GM18499 (cell line): Measurements from ENCODE around the gene PCDH9.
"Not testable (repeated sequence)": the region's sequence is repeated elsewhere in the genome, so short reads cannot be mapped to it uniquely, and the experiment has no call there.

Experiments used
- ATAC-seq: cut with Tn5 transposase; IDR thresholded peaks from one replicate; pipeline ENCODE4 v1.9.1; 2021; ENCODE audit warnings: moderate number of reproducible peaks; ENCODE audit not compliant: insufficient read depth, unreplicated experiment

The PCDH9 gene

GRCh38 chr13:66341635-66342377 lies 888.3 kb downstream of the PCDH9 start:
- ATAC-seq: no peak

DNA sequence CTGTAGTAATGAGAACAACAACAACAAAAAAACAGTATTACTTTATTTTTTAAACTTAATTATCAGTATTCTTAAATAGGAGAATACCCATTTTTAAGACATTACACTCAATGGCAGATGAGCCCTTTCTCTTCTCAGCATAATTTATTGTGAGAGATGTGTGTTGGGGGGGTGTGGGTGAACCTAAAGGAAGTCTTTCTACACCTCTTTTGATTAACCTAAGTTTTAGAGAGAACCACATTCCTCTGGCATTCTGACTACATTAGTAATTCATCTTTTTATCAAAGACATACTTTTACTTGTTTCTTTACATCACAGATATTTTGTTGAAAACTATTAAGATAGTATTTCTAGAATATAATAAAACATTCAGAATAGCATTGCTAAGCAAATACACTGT lies 890.9 kb downstream of the PCDH9 start:
- ATAC-seq: no peak

- no peak for ATAC-seq
Measured at GRCh38 chr13:66338542-66338941, 891.6 kb downstream of the PCDH9 start.

DNA sequence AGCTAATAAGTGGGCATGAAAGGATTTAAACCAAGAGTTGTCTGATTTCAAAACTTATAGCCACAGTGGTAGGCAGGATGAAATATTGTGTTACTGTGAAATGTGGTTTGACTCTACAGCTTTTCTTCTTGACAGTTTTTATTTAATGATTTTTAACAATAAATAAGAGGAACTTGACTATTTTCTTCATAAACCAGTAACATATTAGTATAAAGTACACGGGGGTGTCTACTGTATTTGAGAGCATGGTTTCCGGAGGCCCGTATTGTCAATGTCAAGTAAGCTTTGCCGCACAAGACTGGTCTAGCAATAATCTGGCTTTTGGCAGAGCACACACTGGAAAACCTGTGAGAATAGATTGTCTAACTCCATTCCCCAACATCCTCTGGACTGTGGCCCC lies 894.5 kb downstream of the PCDH9 start:
- ATAC-seq: no peak

GRCh38 chr13:66329988-66330451 lies 900.1 kb downstream of the PCDH9 start:
- ATAC-seq: no peak

- ATAC-seq: no peak
Measured at GRCh38 chr13:66328476-66328875, 901.7 kb downstream of the PCDH9 start.

DNA sequence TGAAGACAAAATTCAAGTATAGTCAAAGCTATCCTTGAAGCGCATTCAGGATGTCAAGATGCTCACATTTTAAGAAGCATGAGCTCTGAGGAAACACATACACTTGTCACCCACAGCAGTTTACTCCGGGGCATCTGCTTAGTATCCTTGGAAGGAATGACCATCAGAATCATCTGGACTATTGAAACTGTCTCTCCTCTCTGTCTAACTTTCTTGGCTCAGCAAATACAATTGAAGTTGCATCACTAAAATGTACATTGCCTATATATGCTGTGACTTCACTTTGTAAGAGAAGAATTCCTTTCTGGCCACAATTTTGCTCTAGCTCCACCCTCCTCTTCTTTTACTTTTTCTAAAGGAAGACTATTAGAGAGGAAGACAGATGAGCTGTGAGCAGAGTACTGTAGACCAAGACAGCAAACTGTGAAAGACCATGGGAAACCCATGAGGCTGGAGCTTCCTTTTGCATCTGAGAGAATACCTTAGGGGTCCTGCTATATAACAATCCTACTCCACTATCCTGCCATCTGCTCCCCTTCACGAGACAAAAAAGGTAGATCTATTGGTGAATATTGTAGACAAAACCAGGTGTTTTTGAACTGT lies 906.3 kb downstream of the PCDH9 start:
- no peak for ATAC-seq

DNA sequence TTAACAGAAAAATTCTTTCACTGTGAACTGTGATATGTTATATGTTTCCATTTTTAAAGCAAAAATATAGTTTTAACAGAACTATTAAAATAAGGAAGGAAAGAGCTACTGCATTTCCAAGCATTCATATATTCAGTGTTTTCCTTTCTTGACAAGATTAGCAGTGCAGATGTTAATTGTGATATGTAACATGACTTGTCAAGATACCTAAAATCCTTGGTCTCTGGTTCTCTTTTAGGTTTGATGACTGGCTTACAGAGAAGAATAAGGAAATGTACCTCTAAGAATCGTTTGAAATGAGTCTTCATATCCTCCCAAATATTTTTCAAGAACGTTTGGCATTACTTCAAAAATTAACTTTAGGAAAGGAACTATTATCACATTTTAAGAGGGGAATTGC lies 907.2 kb downstream of the PCDH9 start:
- ATAC-seq: no peak

GRCh38 chr13:66322193-66322740 lies 907.9 kb downstream of the PCDH9 start:
- ATAC-seq: no peak

- ATAC-seq: no peak
Measured at GRCh38 chr13:66314911-66315310, 915.2 kb downstream of the PCDH9 start.

GRCh38 chr13:66313413-66313812 lies 916.7 kb downstream of the PCDH9 start:
- ATAC-seq: no peak

- no peak for ATAC-seq
Measured at GRCh38 chr13:66312312-66313087, 917.6 kb downstream of the PCDH9 start.

GRCh38 chr13:66305961-66306617 lies 924.0 kb downstream of the PCDH9 start:
- ATAC-seq: no peak

DNA sequence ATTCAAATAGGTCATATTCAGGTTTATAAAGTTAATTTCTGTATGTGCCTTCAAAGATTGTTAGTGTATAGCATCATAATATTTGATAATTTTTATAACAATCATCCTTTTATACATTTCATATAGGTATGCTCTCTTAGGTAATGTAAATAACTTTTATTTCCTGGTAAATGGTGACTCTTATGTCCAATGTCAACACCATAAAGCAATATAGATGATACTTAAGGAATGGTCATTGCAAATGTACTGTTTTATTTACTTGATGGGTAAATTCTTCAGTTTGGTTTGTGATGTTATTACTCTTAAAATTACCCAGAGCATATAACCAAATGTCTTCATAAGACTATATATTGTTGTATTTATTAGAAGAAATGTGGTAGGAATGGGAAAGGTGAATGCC lies 928.7 kb downstream of the PCDH9 start:
- ATAC-seq: no peak

DNA sequence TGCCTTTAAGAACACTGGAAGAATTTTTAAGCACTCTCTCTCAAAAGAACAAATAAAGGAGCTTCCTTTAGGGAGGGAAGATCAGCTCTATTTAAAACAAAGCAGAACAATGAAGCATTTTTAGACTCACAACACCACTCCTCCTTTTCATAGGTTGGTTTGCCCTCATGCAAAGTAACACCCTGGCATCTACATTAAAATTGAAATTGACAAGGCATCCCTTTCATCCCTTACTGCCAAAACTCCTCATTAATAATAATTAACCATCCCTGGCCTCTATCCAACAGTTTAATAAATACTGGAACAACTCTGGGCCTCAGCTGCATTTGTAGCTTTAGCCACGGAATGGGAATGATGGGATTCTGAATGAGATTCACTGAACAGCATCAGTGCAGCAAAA lies 929.1 kb downstream of the PCDH9 start:
- ATAC-seq: no peak

- no peak for ATAC-seq
Measured at GRCh38 chr13:66296875-66297274, 933.3 kb downstream of the PCDH9 start.

GRCh38 chr13:66296328-66296727 lies 933.8 kb downstream of the PCDH9 start:
- ATAC-seq: no peak

GRCh38 chr13:66286806-66287205 lies 943.3 kb downstream of the PCDH9 start:
- not testable (repeated sequence) for ATAC-seq

DNA sequence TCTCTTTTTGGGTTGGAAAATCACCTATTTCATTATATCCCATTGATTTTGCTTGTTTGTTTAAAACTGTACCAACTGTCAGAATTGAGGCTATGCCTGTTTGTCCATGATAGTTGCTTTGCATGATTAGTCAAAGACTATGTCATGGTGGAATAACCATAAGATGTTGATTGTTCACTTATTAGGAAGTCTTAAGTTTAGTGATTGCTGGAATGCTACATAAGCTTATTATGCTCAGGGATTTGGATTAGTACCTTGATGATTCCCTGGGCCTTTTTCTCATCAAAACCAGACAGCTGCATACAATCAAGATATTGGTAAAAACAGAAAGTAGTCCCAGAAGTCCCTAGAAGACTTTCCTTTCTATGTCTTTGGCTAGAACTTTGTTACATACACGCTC lies 954.7 kb downstream of the PCDH9 start:
- no peak for ATAC-seq

GRCh38 chr13:66273011-66273410 lies 957.1 kb downstream of the PCDH9 start:
- no peak for ATAC-seq
